ENCODE results near the gene TNNI2.
"Not testable (repeated sequence)": the region's sequence is repeated elsewhere in the genome, so short reads cannot be mapped to it uniquely, and the experiment has no call there.

Gene TNNI2

GRCh38 chr11:1873813-1874150 lies 35.0 kb downstream of the TNNI2 start:
- not testable (repeated sequence) for DNase-seq (ENCODE audit: low spot score)

- not testable (repeated sequence) for DNase-seq (ENCODE audit: low spot score)
Measured at GRCh38 chr11:1874441-1875092, 35.8 kb downstream of the TNNI2 start.

DNA sequence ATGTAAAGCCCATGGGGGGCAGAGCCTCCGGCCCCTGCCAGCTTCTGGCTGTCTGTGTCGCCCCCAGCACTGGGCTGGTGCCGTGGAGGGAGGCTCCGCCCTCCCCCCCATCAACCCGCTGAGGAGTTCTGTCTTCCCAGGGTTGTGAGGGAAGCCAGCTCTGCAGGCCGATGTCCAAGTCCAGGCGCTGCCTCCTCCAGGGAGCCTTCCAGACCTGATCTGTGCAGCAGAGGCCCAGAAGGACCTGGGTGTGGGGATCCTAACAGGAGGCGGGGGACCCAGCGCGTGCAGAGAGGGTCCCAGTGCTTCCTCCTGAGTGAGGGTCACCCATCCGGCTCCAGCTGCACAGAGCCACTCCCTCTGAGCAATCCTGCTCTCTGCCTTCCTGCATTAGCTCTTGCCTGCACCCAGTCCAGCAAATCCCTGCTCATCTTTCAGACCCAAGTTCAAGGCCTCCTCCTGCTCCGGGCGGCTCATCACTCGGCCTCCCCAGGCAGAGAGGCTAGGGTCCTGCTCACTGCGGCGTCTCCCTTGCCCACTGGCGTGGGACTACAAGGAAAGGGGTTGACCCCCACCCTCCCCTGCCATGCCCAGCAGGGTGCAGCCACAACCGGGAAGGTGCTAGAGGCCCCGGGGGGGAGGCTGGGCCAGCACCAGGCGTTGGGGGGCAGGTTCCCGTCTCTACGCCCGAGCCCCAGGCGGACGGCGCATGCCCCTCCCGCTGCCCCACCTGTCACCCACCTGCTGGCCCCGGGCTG lies 36.5 kb downstream of the TNNI2 start:
- DNase-seq (ENCODE audit: low spot score) = no peak

DNA sequence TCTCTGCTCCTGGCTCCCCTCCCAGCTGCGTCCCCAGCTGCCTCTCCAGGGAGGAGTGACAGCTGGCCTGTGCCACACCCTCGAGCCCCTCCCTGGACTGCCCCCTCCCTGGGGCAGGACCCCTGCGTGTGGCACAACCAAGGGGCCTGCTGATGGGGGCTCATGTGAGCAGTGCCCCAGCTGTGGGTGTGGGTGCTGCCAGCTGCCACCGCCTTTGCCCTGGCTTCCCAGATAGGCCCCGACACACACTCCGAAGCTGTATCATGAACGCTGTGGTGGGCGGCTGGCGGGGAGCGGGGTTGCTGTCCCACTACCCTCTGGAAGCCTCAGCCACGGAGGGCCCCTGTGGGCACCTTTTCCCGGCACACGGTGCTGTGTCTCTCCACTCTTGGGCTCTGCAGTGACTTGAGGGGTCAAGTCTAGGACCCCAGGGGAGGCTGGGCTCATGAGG lies 37.1 kb downstream of the TNNI2 start:
- not testable (repeated sequence) for DNase-seq (ENCODE audit: low spot score)

- DNase-seq (ENCODE audit: low spot score) = peak; percentile 64
Measured at GRCh38 chr11:1876361-1877063, 37.7 kb downstream of the TNNI2 start.

GRCh38 chr11:1877211-1878136 lies 38.7 kb downstream of the TNNI2 start:
- no peak for DNase-seq (ENCODE audit: low spot score)

DNA sequence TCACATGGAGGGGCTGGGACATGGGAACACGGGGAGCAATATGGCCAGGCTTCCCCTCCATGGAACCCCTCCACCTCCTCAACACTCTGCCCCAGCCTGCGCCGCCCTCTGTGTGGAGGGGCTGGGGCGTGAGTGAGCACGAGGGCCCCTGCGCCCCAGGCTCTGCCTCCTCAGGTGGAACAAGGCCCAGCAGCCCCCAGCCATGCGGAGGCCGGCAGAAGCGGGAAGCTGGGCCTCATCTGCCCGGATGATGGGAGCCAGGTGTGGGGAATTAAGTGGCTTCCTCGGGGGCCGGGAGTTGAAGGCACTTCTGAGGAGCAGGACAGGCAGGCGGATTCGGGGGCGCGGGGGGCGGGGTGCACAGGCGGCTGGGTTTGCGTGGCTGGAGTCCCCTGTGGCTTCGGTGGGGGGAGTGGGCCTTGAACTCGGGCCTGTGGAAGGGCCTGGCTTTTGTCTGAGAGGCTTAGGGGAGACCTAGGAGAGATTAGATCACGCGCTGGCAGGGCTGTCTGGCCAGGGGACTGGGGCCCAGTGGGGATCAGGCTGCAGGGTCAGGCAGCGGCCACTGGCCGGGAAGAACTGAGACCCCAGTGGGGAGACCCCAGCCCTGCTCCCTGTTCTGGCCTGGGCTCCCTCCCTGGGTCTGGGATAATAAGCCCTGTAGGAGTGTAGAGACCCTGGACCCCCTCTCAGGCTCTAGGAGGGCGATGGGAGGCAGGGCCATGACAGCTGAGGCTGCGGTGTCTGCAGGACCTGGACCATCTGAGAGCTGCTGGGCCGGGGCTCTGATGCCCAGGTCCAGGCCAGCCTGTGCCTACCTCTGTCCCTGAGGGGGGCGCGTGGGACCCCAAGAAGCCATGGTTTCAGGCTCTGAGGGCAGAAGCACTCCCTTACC lies 39.6 kb downstream of the TNNI2 start:
- DNase-seq (ENCODE audit: low spot score) = peak; percentile 34

- no peak for DNase-seq (ENCODE audit: low spot score)
Measured at GRCh38 chr11:1879342-1879940, 40.7 kb downstream of the TNNI2 start.

GRCh38 chr11:1879941-1880720 lies 41.4 kb downstream of the TNNI2 start:
- no peak for DNase-seq (ENCODE audit: low spot score)

DNA sequence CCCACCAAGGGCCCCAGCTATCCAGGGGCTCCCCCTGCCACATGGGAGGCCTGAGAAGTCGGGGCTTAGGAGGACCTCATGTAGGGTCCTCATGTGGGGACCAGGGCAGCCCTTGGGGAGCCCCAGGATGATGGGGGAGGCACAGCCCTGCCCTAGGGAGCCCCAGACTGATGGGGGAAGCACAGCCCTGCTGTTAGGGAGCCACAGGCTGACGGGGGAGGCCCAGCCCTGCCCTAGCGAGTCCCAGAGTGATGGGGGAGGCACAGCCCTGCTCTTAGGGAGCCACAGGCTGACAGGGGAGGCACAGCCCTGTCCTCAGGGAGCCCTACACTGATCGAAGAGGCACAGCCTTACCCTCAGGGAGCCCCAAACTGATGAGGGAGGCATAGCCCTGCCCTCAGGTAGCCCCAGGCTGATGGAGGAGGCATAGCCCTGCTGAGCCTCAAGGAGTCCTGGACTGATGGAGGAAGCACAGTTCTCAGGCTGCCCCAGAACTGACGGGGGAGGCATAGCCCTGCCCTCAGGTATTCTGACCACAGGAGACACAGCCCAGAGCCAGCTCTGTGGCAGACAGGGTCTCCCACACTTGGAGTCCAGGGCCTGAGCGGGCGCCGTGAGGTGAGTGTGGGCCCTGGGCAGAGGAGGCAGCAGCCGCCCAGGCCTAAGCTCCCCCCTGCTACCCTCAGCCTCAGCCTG lies 42.1 kb downstream of the TNNI2 start:
- DNase-seq (ENCODE audit: low spot score) = no peak

GRCh38 chr11:1881442-1882264 lies 42.9 kb downstream of the TNNI2 start:
- DNase-seq (ENCODE audit: low spot score) = no peak

- peak; percentile 70 for DNase-seq (ENCODE audit: low spot score)
Measured at GRCh38 chr11:1882265-1883238, 43.8 kb downstream of the TNNI2 start.

GRCh38 chr11:1883346-1884302 lies 44.8 kb downstream of the TNNI2 start:
- DNase-seq (ENCODE audit: low spot score) = no peak

DNA sequence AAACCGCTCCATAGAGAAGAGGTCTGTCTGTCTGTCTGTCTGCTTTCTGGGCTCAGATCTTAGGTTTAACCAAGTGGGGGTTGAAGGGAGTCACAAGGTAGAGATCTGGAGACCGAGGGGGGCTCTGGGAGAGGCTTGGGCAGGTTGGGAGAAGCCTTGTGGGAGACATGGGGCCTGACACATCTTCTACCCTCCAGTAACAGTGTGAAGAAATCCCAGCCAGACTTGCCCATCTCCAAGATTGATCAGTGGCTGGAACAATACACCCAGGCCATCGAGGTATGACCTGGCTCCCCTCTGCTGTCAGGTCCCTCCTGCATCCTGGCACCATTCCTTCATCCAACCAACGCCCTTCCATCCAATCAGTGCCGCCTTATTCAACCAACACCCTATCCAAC lies 45.5 kb downstream of the TNNI2 start:
- no peak for DNase-seq (ENCODE audit: low spot score)

GRCh38 chr11:1886551-1886950 lies 47.8 kb downstream of the TNNI2 start:
- not testable (repeated sequence) for DNase-seq (ENCODE audit: low spot score)

All from SK-N-DZ (cell line).